Fibroblast of lung (primary cell): ENCODE results near the gene SLC6A19.

Experiments
- EZH2 ChIP-seq: IDR thresholded peaks from 2 replicates; pipeline ENCODE4 v1.5.1; 2012; ENCODE audit warnings: low read length, control low read depth, mild to moderate bottlenecking; ENCODE audit errors: missing control alignments
- TF ChIP-seq, protein P1 (sequence below), 2 donors: IDR thresholded peaks in 1 of 2; conservative IDR thresholded peaks in 1 of 2; 1 replicate in 1 of 2; 2 replicates in 1 of 2; pipeline ENCODE4 v1.5.1; 2011 to 2012; ENCODE audit warnings: low read length in 2 of 2, control low read depth in 1 of 2, inconsistent platforms in 1 of 2, low read depth in 1 of 2, mild to moderate bottlenecking in 1 of 2

GRCh38 chr5:1273745-1274144 lies 72.3 kb downstream of the SLC6A19 start:
- TF ChIP-seq, protein P1, sequence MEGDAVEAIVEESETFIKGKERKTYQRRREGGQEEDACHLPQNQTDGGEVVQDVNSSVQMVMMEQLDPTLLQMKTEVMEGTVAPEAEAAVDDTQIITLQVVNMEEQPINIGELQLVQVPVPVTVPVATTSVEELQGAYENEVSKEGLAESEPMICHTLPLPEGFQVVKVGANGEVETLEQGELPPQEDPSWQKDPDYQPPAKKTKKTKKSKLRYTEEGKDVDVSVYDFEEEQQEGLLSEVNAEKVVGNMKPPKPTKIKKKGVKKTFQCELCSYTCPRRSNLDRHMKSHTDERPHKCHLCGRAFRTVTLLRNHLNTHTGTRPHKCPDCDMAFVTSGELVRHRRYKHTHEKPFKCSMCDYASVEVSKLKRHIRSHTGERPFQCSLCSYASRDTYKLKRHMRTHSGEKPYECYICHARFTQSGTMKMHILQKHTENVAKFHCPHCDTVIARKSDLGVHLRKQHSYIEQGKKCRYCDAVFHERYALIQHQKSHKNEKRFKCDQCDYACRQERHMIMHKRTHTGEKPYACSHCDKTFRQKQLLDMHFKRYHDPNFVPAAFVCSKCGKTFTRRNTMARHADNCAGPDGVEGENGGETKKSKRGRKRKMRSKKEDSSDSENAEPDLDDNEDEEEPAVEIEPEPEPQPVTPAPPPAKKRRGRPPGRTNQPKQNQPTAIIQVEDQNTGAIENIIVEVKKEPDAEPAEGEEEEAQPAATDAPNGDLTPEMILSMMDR (conservative IDR thresholded peaks at IDR 0.05 in 1 of 2, IDR thresholded peaks at IDR 0.05 in 1 of 2; ENCODE audit: low read depth in 1 of 2, low read length in 2 of 2): no peak
- no peak for TF ChIP-seq EZH2
